ENCODE results near the gene BORCS5. TPM values are rescaled to one million over a fixed set of nuclear protein-coding genes. Genes with fewer than 3 reads are reported as not detected.

BORCS5 gene
- total and polyA plus RNA-seq, 2 of the 8 experiments (the other 6 are each of a cell fraction or from before 2014, with no cell fraction given) = 8.3 to 17.4 TPM

DNA sequence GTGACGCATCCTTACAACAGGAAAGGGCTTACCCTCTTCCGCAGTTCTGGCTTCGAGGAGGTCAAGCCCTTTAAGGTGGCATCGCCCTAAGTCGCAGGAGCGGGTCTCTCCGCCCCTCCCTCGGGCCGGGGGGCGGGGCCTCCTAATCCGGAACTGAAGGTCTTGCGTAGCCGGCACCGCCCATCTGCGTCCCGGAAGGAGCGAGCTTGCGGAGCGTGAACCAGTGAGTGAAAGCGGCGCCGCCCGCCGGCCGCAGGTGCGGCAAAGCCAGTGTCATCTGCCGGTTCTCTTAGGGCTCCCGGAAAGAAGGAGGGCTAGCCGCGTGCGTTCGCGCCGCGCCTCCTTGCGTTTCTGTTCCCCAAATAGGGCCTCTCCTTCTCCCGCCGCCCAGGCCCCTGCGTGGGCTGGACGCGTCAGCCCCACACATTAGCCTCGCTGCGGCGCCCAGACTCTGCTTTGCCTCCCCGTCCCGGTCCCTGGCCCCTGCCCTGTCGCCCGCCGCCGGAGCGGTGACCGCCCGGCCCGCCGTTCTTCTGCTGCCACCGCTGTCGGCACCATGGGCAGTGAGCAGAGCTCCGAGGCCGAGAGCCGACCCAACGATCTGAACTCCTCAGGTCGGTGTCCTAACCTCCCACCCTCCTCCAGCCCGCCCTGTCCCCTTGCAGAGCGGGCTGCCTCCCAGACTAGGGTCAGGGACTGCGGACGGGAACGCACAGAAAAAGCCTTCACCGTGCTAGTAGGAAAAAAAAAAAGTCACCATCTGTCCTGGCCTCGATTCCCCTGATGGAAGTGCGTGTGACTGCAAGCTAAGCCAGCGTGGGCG, at the start of gene BORCS5 (continued):
- TF ChIP-seq, protein P1, sequence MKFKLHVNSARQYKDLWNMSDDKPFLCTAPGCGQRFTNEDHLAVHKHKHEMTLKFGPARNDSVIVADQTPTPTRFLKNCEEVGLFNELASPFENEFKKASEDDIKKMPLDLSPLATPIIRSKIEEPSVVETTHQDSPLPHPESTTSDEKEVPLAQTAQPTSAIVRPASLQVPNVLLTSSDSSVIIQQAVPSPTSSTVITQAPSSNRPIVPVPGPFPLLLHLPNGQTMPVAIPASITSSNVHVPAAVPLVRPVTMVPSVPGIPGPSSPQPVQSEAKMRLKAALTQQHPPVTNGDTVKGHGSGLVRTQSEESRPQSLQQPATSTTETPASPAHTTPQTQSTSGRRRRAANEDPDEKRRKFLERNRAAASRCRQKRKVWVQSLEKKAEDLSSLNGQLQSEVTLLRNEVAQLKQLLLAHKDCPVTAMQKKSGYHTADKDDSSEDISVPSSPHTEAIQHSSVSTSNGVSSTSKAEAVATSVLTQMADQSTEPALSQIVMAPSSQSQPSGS (IDR thresholded peaks at IDR 0.05; ENCODE audit: low read length) = no peak
- TF ChIP-seq MAFK (IDR thresholded peaks at IDR 0.05; ENCODE audit: low read depth, low read length) = no peak
- TF ChIP-seq CTCF (IDR thresholded peaks at IDR 0.05; ENCODE audit: control extremely low read depth in 1 of 3, insufficient read depth in 1 of 3, low read depth in 1 of 3, low read length in 3 of 3) = peak; percentile 17 to 25 (median 20); a peak in 3 of 4 replicates
- TF ChIP-seq EZH2 (IDR thresholded peaks at IDR 0.05; ENCODE audit: low read depth, low read length, severe bottlenecking) = no peak
- no peak for TF ChIP-seq SRF (IDR thresholded peaks at IDR 0.05; ENCODE audit: low read depth, low read length)
- no peak for TF ChIP-seq BCL11A (IDR thresholded peaks at IDR 0.05; ENCODE audit: low read depth in 2 of 2, low read length in 2 of 2)
- TF ChIP-seq SIN3A (conservative IDR thresholded peaks at IDR 0.05 in 1 of 2, IDR thresholded peaks at IDR 0.05 in 1 of 2; ENCODE audit: low read depth in 1 of 2, low read length in 2 of 2) = peak in 1 of 2 experiments; percentile 85; a peak in 1 of 4 replicates
- no peak for TF ChIP-seq SP2 (IDR thresholded peaks at IDR 0.05; ENCODE audit: low read length)
- TF ChIP-seq TEAD4 (IDR thresholded peaks at IDR 0.05; ENCODE audit: low read depth, low read length) = no peak
- no peak for TF ChIP-seq YY1 (IDR thresholded peaks at IDR 0.05; ENCODE audit: low read depth, low read length)
- TF ChIP-seq SIX5 (IDR thresholded peaks at IDR 0.05; ENCODE audit: low read depth, low read length) = no peak
- TF ChIP-seq CBX8 (IDR thresholded peaks at IDR 0.05; ENCODE audit: borderline replicate concordance, low read depth, low read length) = no peak
- no peak for TF ChIP-seq ATF3 (IDR thresholded peaks at IDR 0.05; ENCODE audit: insufficient read depth, low read depth, low read length)
- no peak for TF ChIP-seq SP4 (IDR thresholded peaks at IDR 0.05; ENCODE audit: low read length)
- TF ChIP-seq CHD2 (IDR thresholded peaks at IDR 0.05; ENCODE audit: low read length) = 0 out of 2 replicates have a peak, but pooled peaks have one; percentile 14
- TF ChIP-seq ASH2L (IDR thresholded peaks at IDR 0.05; ENCODE audit: low read length) = peak; percentile 92
- no peak for TF ChIP-seq JUN (IDR thresholded peaks at IDR 0.05; ENCODE audit: low read depth, low read length)
- TF ChIP-seq TAF1 (IDR thresholded peaks at IDR 0.05; ENCODE audit: low read depth, low read length) = peak; percentile 92
